GM12878 (cell line): Measurements from ENCODE around the gene NOTCH1. TPM values are rescaled to one million over a fixed set of nuclear protein-coding genes. Genes with fewer than 3 reads are reported as not detected.

Experiments
- BMI1 ChIP-seq: fragments of 450-650 bp; IDR thresholded peaks from 2 replicates; pipeline ENCODE4 v1.6.1; 2016; ENCODE audit warnings: mild to moderate bottlenecking, moderate library complexity, borderline replicate concordance
- IKZF2 ChIP-seq, 2 experiments: fragments of 450-650 bp; IDR thresholded peaks; 2 replicates each; pipeline ENCODE4 v1.6.1; 2017; ENCODE audit warnings: mild to moderate bottlenecking in 2 of 2, moderate library complexity in 2 of 2
- RELB ChIP-seq: fragments of 450-650 bp; IDR thresholded peaks from 2 replicates; pipeline ENCODE4 v1.6.1; 2017; ENCODE audit warnings: low read depth, mild to moderate bottlenecking, moderate library complexity
- SP1 ChIP-seq: IDR thresholded peaks from one replicate; pipeline ENCODE4 v1.6.1; 2011; ENCODE audit warnings: low read depth, low read length
- SREBF1 ChIP-seq: IDR thresholded peaks from 2 replicates; pipeline ENCODE4 v1.6.1; 2012; ENCODE audit warnings: mild to moderate bottlenecking, low read length
- USF2 ChIP-seq: IDR thresholded peaks from 2 replicates; pipeline ENCODE4 v1.6.1; 2011; ENCODE audit warnings: low read depth, low read length, improper control_type of control experiment, borderline replicate concordance
- ZBTB33 ChIP-seq: fragments of 450-650 bp; IDR thresholded peaks from 2 replicates; pipeline ENCODE4 v1.6.1; 2017; ENCODE audit warnings: mild to moderate bottlenecking
- ZNF622 ChIP-seq: fragments of 450-650 bp; IDR thresholded peaks from 2 replicates; pipeline ENCODE4 v1.6.1; 2017; ENCODE audit warnings: mild to moderate bottlenecking, inconsistent platforms
- polyA plus RNA-seq, 11 experiments: library from polyadenylated mRNA; depleted of rRNA in 4 of 11; unstranded in 6 of 11; stranded (reverse) in 5 of 11; fragments of >200 nt; fragmentation: Nextera tagmentation in 4 of 11; fragmentation: Illumina TruSeq in 1 of 11; extraction: Ambion mirVana in 4 of 11; extraction: Trizol in 1 of 11; gene quantifications; 1 replicate in 1 of 11; 2 replicates in 10 of 11; pipeline versions ENCODE4 v1.2.1 to v1.2.3, GENCODE V29; 2011 to 2016; ENCODE audit warnings: inconsistent platforms in 2 of 11, missing spikeins in 2 of 11, low read depth in 1 of 11
- total RNA-seq, 4 experiments: library from RNA; depleted of rRNA in 3 of 4; stranded (reverse); fragments of >200 nt in 3 of 4; fragmentation: Illumina TruSeq in 1 of 4; extraction: Trizol in 1 of 4; gene quantifications; 2 replicates each; pipeline versions ENCODE4 v1.2.1 to v1.2.3, GENCODE V29; 2013 to 2021

The NOTCH1 gene
- total and polyA plus RNA-seq, 10 of the 15 experiments (the other 5 are each of a cell fraction or from before 2014, with no cell fraction given), result 0.02 to 40.0 (median 3.7) TPM

GRCh38 chr9:136519263-136520052, 26.4 kb downstream of the NOTCH1 start (continued):
- no peak for TF ChIP-seq SP1
- TF ChIP-seq ZNF622, result no peak
- no peak for TF ChIP-seq BMI1
- TF ChIP-seq IKZF2 (IDR thresholded peaks at IDR 0.05), result no peak
- TF ChIP-seq USF2, result no peak
- TF ChIP-seq RELB, result no peak
- TF ChIP-seq ZBTB33, result no peak
- no peak for TF ChIP-seq SREBF1
